CD4-positive, alpha-beta T cell treated with Interleukin-15 for 1 hour (primary cell): ENCODE results near the gene CC2D1A.
A peak's percentile ranks its signal among the peaks of the same experiment; 100 is the strongest.
"Not testable (repeated sequence)": the region's sequence is repeated elsewhere in the genome, so short reads cannot be mapped to it uniquely, and the experiment has no call there.

Experiments used
- DNase-seq: peaks from one replicate; pipeline ENCODE4 v3.0.0-alpha.2; 2020

The CC2D1A gene

GRCh38 chr19:13963603-13964105 is 57.7 kb downstream of the CC2D1A start:
- DNase-seq = no peak

DNA sequence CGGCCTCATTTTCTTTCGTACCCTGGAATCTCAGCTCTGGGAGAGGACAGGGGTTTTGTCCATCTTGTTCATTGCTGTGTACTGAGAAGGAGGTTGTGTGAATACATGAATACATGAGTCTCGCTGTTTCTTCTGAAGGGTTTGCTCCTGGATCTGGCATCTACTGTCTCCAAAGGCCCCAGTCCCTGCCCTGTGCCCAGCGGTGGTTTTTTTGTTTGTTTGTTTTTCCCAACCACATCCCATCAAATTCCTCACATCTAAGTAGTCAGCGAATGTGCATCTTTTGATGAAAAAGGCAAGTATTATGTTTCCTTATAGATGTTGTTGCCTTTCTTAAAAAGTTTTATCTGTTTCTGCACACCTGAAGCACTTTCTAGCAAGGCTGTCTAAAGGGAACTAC is 58.8 kb downstream of the CC2D1A start:
- DNase-seq = no peak

DNA sequence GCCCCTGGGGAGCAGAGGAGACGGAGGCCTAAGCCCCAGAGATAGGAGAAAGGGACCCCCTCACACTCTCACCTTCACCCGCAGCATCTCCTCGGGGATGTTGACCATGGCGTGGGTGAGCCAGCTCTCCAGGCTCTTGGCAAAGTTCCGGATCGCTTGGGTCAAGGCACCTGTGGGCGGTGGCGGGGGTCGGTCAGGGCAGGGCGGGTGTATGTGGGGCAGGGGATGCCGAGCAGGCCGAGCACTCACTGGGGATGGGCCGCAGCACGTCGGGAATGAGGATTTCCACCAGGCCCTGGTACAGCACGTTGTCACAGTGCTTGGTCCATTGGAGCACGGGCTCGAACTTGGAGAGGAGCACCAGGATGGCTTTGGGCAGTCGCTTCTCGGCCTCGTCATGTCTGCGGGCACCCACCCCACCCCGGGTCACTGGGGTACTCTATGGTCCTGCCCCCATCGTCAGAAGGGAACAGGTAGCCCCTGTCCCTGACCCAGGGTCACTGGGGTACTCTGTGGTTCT is 59.4 kb downstream of the CC2D1A start:
- no peak for DNase-seq

- no peak for DNase-seq
Observed at GRCh38 chr19:13965926-13966683, 60.1 kb downstream of the CC2D1A start.

DNA sequence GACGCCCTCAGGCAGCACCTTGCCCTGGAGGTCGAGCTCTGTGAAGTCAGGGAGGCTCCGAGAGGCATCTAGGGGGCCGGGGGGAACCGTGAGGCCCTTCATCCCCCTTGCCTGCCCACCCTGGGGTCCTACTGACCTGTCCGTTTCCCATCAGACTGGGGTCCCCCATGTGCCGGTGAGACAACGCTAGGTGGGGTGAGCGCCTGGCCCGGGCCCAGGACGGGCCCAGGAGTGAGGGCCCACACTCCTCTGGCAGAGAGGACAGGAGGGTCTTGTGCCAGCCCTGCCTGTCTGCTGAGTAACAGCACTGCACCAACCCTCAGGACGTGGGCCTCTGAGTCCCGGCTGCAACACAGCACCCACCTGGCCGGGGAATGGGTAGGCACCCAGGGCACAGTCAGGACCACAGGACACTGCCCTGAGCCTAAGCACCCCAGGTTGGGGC is 60.7 kb downstream of the CC2D1A start:
- DNase-seq = no peak

- DNase-seq = not testable (repeated sequence)
Observed at GRCh38 chr19:13967206-13967605, 61.2 kb downstream of the CC2D1A start.

DNA sequence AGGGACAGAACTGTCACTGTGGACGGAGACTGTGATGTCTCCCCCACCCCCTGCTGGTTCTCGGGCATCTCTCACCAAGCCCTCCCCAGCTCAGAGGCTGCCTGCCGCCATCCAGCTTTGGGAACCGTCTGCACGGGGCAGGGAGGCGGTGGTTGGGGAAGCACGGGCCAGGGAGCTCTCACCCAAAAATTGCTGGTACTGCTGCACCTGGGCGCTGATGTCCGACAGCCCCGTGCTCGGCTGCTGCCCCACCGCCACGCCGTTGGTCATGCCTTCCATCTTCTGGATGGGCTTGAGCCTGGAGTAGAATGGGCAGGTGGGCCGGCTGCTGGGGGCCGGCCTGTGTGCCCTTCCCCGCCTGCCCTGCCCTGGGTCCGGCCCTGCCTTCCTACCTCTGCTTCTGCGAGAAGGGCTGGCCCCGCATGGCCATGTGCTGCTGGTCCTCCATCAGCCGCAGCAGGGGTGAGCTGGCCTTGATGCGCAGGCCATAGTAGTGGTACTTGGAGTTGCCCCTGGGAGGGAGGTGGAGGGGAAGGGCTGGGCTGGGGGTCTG is 62.5 kb downstream of the CC2D1A start:
- DNase-seq = no peak

GRCh38 chr19:13968999-13969398 is 63.0 kb downstream of the CC2D1A start:
- DNase-seq = no peak

GRCh38 chr19:13969897-13970296 is 63.9 kb downstream of the CC2D1A start:
- no peak for DNase-seq

DNA sequence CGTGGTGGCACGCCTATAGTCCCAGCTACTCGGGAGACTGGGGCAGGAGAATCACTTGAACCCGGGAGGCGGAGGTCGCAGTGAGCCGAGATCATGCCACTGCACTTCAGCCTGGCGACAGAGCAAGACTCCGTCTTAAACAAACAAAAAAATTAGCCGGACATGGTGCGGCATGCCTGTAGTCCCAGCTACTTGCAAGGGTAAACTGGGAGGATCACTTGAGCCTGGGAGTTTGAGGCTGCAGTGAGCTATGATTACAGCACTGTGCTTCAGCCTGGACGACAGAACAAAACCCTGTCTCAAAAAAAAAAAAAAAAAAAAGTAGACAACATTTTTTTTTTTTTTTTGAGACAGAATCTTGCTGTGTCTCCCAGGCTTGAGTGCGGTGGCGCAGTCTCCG is 65.9 kb downstream of the CC2D1A start:
- not testable (repeated sequence) for DNase-seq

DNA sequence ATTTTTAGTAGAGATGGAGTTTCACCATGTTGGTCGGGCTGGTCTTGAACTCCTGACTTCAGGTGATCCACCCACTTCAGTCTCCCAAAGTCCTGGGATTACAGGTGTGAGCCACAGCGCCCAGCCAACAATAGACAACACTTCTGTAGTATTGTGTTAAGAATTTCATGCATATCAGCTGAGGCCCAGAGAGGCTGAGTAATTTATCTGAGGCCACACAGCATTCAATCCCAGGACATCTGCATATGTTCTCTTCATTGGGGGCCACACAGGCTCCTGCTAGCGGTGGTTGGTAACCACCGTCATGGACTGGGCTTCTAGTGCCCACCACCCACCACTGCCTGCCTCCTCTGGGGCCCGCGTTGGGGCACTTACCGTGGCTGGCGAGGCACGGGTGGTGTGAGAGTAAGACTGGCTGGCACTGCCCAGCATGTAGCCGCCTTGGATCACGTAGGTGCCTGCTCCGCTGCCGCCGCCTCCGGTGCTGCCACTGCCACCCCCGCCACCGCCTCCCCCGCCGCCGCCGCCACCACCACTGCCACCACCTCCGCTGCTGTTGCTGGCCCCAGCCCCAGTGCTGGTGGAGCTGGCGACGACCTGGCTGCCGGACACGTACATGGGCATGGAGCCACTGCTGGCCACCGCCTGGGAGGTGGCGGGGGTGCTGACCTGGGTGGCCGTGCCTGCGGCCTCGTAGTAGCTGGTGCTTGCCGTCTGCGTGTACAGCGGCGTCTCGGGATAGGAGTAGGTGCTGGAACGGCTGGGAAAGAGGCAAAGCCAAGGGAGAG is 66.6 kb downstream of the CC2D1A start:
- no peak for DNase-seq

- DNase-seq = not testable (repeated sequence)
Observed at GRCh38 chr19:13973479-13973878, 67.5 kb downstream of the CC2D1A start.

GRCh38 chr19:13974073-13974472 is 68.1 kb downstream of the CC2D1A start:
- peak; percentile 40 for DNase-seq

DNA sequence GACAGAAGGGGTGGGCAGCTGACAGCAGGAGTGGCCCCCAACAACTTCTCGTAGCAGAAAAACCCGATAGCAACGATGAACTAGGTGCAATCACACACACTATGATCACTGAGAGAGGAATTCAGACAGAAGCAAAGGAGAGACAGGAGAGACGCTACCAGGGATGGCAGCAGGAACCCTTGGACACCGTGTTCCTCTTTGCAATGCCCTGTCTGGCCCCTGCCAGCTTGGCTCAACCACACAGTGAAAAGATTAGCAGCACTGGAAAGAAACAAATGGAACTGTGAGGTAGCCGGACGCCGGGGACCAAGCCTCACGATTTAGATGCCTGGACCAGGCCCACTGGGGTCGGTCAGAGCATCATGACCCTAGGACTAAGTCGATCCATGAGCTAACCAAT is 69.9 kb downstream of the CC2D1A start:
- DNase-seq = no peak

DNA sequence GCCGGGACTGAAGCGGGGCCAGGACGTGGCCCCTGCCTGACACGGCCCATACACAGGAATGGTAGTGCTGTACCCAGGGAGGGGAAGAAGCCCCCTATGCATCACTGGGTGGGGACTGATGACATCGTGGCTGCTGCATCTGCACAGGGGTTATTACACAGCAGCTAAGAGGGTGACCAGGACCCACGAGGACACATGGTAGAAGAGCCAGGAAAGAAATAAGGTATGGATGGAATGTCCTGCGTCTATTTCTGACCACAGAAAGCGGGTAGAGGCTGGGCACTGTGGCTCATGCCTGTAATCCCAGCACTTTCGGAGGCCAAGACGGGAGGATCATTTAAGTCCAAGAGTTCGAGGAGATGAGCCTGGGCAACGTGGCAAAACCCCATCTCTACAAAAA is 70.4 kb downstream of the CC2D1A start:
- no peak for DNase-seq

DNA sequence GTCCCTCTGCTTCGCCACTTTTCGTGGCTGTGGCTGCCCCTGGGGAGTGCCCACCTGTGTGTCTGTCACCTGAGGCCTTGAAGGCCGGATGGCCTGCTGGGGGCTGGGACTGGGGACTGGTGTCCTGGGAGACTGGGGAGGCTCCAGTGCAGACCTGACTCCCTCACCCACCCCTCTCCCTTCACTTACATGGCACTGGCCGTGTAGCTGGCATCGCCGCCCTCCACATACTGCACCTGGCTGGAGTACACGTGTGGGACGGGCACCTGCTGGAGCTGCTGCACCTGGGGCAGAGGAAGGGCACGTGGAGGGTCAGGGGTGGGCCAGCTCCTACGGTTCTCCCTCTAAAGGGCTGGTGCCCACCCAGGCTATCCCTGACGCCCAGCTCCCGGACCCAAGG is 71.8 kb downstream of the CC2D1A start:
- DNase-seq = no peak

GRCh38 chr19:13978351-13979243 is 72.6 kb downstream of the CC2D1A start:
- DNase-seq = peak; percentile 61

DNA sequence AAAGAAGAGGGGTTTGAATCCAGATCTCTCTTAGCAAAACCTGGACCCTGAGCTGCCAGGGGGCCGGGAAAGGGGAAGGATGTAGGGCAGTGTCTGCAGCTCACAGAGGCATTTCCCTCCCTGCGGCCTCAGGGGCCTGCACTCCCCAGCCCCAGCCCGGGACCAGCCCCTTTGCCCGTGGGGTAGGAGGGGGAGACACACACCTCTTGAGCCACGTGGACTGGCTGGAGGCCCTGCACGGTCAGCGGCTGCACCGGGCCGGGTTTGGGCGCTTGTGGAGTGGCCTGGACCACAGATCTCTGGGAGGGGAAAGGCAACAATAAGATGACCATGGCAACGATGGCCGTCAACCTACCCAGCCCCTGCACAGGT is 73.2 kb downstream of the CC2D1A start:
- DNase-seq = no peak

- no peak for DNase-seq
Observed at GRCh38 chr19:13979686-13980085, 73.7 kb downstream of the CC2D1A start.

DNA sequence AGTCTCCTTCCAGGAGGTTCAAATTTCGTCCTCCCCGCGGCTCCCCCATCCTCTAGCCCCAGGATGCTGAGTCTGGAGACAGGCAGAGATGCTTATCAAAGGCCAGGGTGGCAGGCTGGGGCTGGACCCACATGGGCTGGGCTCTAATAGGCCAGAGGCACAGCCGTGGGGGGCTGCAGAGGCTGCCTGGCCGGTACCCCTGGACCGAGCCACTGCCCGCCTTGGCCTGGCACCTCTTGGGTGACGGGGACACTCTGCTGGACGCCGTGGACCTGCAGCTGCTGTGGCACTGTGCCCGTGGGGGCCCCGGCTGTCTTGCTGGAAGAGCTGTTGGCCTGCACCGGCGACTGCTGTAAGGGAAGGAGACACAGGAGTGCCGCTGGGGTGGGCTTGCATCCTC is 74.3 kb downstream of the CC2D1A start:
- DNase-seq = no peak
